HG03060 (cell line): ENCODE data around the gene CHL1.

Source experiments
- ATAC-seq: cut with Tn5 transposase; IDR thresholded peaks from one replicate; pipeline ENCODE4 v1.9.1; 2021; ENCODE audit warnings: low read depth, moderate number of reproducible peaks; ENCODE audit not compliant: unreplicated experiment

CHL1 gene

DNA sequence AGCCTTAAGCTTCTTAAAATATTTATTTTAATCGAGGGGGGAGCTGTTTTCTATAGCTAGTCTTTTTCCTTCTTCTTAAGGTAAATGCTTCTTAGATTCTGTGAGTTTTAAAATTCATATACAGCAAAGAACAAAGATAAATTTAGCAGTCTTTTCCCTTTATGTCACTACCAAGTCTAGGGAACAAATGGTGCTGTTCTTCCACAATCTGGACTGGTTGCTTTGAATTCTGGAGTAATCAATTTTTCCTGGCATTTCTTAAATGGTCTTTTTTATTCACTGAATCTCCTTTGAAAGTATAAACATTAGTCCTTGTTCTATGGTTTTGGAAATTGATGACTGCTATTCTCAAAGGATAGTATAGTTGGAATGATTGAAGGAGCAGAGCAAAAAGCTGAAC, 82.8 kb downstream of the CHL1 start:
- ATAC-seq, result no peak

DNA sequence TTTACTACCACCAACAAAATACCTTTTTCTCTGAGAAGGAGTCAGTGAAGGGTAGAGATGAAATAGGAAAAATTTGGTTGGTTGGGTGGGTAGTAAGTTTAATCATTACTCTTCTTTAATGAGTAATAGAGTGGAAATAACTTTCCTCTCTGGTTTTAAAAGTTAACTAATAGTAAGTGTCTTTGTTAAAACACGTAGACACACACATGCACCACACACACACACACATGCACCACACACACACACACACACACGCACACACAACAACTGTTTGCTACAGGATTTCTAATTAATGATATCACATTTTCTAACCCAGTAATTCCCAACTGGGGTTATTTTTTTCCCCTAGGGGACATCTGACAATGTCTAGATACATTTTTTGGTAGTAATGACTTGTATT, 84.1 kb downstream of the CHL1 start:
- ATAC-seq, result no peak

DNA sequence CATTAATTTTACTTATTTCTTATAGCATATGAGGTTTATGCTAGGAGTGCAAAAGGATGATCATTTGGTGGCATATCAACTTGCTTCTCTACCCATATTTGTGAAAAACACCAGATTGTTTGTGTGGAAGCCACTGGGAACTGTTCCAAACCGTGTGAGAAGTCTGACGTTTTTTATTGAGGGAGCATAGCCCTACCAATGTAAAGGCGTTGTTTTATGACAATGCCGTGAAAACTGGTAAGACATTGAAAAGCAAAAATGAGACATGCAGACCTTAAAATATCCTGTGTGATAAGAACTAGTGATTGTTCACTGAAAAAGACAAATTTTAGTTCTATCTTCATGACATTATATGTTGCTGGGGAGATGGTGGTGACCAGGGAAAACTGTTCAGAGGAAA, 87.8 kb downstream of the CHL1 start:
- ATAC-seq, result no peak

DNA sequence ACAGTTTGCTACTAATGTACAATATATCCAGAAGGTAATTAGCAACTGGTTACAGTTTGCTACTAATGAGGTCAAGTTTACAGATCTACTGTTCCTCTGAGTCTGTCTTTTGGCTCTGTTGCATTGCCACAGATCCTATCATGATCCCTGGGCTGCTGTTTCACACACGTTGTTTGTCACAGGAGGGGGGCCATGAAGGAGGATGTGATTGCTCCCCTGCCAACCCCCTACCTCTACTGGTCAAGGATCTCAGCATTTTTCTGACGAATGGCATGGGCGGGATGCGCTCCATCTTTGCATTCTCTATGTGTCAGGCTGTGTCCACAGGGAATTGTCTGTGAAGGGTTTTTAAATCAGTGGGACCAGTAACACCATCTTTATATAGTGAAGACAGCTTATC, 91.9 kb downstream of the CHL1 start:
- ATAC-seq, result no peak

DNA sequence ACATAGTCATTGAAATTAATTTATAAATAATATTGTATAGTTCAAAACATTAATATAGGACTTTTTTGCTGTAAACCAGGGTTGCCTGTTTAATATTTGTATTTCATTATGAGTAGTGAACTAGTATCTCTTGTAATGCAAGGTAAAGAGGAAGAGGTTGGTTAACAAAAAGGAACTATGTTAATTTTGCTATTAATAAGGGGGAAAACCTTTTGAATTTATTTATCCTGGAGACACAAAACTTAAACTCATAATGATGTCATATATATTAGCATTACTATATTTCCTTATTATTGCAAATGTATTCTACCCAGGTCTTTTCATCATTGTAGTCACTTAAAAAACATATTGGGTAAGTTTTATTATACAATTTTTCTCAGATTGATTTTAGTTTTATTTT, 94.5 kb downstream of the CHL1 start:
- ATAC-seq, result no peak

DNA sequence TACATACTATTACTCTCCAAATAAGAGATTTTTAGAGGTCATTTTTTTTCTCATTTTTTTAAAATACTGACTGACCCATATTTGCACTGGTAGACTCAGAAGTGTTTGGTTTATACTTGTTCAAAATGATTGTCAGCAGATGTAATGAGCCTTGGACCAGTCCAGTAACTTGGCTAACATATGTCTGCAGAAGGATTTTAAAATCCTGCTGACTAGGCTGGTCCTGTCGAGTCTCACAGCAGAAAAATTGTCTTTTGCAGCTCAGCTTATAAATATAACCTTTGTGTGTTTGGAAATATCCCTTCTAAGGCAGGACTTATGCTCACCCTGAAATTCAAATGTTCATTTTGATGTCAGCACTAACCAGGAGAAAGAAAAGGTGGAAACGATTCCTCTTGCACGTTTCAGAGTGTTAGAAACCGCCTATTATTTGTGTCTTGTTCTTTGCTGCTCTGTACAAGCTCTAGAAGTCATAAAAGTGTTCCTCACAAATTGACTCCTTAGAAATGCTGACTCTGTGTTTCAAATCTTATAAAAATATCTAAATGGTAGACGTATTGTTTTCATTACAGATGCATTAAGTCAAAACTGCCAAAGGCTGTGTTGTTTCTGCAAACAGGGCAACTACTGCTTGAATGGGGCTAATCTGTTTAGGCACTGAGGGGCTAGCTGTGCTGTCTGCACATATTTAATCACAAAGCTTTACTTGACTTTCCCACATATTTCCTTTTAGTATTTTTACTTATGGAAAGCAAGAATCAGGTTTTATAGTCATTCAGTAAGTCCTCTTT, 95.3 kb downstream of the CHL1 start:
- ATAC-seq, result no peak

DNA sequence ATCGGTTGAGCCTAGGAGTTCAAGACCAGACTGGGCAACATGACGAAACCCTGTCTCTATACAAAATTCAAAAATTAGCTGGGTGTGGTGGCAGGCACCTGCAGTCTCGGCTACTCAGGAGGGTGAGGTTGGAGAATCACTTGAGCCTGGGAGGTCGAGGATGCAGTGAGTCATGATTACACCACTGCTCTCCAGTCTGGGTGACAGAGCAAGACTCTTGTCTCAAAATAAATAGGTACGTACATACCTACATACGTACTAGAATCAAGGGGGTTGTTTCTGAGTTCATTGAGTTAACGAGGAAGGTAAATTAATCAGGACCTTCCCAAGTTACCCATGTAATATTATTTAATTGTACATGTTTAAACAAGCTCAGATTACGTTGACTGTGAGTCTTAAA, 97.5 kb downstream of the CHL1 start:
- ATAC-seq, result no peak

DNA sequence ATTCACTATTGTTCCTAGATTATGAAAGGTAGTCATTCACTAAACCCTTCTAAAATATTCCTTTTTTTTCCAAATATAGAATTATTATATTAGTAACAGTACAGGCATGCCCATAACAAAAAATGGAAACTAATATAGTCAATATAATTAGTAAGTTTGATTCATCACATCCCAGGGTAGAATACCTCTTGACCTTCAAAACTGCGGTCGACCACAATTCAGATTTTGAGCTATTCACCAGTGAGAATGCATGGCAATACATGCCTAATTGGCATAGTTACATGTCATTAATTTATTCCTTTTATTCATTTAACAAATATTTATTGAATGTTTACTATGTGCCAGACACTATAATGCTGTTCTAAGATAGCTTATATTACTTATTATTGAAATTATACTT, 98.0 kb downstream of the CHL1 start:
- ATAC-seq, result no peak

DNA sequence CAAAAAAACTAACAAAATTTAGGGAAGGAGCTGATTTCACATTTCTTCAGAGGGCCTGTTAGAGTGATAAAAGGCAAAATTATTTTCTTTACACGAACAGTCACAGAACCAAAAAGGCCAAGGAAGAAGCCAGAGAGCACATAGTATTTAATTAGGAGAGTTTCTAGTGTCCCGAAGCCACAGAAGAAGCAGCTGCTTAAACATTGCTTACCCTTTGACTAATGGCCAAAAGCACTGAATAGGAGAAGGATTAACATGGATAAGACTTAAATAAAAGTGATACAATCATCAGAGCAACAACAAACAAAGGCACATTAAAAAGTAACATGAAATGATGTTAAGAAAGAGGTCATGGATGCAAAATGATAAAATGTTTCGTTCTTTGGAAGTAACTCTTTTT, 98.6 kb downstream of the CHL1 start:
- ATAC-seq, result no peak

DNA sequence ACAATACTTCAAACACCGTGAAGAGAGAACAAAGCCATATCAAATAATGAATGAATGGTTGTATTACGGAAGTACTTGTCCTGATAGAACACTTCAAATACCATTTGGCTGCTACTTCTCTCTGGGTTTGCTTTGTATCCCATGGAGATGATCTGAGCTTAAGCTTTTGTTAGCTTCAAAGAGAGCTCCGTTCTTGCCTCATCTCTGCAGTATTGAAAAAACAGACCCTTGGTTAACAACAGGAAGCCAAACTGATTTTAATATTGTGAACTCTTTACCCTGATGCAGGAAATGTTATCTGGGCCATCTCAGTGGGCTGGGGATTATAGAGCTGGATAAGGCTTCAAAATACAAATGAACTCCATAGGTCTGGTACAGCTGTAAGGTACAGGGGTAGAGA, 101.0 kb downstream of the CHL1 start:
- ATAC-seq, result no peak

DNA sequence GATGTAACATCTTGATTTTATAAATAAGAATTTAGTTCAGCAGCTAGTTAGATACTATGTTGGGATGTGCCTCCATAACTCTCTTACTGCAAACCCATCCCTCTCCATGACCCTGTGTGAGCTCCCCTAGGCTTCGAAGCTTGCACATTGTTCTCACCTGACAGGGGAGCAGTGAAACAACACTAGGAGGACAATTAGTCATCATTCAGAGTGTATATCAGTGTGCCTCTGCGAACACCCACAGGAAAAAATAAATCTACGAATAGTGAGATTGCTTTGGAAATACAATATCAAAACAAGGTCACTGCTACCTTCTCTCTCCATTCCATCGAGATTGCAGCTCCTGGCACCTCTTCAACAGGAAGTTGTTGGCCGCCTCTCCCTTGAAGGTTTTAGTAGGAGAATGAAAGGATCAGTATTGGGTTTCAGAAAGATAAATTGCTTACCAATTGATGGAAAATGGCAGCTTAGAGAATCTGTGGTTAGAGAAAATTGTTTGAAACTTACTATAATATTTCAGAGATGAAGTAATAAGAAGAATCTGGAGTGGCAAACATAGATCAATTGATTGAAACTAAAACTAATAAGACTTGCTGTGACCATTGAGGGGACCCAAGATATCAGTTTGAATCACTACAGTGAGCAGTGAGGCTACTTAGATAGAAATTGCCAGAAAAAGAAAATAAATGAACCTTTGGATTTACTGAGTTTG, 103.2 kb downstream of the CHL1 start:
- no peak for ATAC-seq

DNA sequence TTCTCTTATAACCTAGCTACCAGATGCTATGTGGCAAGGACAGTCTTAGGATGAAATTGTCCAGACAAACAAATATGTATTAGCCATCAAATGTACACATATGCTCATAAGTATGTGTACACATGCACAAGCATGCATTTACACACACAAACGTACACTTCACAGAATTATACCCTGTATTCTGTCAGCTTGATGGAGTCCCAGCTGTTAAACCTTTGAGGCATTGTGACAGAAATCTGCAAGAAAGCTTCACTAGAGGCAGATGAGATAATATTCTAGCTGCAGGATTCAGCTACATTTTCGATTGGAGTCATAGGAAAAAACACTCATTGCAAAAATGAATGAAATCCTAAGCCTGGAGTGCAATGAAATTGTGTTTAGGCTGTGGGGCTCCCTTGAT, 110.6 kb downstream of the CHL1 start:
- no peak for ATAC-seq

DNA sequence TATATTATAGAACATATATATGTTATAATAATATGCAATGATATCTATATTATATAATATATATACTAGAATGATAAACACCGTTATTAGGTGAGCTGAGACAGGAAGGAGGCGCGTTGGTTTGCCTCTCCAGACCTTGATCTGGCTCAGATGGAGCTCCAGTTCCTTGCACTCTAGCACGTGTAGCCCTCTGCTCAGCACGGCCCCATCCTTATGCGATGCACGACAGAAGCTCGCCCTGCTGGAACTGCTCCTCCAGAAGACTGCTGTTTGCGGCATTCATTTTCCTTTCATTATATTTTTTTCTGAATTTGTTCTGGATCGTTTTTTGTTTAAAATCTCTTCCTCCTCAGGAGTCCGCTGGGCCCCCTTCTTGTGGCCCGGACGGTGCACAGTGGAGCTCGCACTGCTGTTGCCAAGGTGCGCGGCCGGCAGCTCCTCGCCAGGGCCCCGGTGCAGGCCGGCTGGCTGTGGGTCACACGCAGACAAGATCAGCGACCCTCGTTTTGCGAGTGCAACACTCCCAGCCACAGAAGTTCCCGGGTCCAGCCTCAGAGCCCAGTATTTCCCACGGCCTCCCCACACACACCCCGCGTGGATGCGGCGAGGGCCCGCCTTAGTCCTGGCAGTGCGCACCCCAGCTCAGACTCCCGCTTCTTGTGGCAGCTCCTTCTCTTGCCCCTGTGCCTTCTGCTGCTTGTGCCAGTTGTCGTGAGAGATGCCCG, 112.2 kb downstream of the CHL1 start:
- ATAC-seq, result no peak

DNA sequence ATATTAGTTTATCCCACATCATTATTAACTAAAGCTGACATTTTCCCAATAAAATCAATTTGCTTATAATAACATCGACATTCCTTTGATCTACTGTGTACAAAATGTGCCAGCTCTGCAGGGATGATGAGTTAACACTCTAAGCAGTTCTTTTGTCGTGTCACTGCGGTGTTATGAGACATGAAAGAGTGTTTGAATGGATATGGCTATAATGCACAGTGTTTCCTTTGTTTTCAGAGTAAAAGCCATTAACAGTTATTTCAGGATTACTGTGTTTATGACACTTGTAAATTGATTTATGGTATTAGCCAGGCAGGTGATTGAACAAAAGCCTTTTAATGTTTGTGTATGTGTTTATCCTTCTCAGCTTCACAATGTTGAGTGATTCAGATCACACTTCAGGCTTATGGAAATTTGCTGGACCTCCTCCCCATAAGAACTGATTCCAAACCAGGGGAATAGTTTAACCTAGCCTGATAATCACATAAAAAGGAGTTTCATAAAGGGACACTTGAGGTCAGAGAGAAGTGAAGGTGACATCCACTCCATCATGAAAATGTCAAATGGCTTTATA, 115.7 kb downstream of the CHL1 start:
- no peak for ATAC-seq

DNA sequence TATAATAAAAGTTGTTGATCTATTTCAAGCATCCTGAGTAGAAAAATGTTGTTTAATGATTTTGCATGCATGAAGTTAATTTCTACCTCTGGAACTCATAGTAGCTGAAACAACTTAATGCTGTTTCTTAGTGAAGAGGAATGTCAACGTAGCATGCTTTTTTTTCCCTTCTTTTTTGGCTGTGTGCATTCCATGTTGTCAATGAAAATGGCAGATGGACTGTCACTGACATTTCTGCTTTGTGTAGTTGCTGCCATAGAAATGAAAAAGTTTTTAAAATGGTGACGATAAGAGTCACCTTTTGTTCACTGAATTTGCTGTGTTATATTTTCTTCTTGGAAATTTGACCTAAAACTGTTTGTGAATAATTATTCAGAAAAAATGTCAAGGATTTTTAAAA, 116.3 kb downstream of the CHL1 start:
- no peak for ATAC-seq

DNA sequence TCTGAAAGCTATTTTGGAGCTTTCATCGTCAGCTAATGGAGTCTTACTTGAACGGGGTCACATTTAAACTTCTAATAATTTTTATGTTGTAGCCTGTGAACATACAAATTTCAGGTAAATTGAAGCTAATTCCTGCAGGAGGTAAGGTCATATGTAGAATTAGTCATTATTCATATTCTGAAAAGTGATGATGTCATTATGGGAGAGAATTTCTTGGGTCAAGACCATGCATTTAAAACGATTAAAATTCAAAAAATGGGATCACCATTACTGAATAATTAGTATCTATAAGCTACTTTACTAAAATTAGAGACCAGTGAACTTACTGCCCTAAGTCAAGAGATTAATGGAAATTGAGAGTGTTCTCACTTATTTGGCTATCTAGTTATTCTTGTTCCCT, 120.4 kb downstream of the CHL1 start:
- ATAC-seq, result no peak

DNA sequence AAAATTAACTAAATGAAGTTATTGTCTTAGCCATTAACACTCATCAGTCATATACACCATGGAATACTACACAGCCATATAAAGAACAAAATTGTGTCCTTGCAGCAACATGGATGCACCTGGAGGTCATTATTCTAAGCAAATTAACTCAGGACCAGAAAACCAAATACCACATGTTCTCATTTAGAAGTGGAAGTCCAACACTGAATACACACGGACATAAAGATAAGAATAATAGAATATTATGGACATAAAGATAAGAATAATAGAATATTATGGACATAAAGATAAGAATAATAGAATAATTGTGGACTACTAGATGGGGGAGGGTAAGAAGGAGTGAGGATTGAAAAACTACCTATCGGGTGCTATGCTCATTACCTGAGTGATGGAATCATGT, 122.3 kb downstream of the CHL1 start:
- no peak for ATAC-seq

DNA sequence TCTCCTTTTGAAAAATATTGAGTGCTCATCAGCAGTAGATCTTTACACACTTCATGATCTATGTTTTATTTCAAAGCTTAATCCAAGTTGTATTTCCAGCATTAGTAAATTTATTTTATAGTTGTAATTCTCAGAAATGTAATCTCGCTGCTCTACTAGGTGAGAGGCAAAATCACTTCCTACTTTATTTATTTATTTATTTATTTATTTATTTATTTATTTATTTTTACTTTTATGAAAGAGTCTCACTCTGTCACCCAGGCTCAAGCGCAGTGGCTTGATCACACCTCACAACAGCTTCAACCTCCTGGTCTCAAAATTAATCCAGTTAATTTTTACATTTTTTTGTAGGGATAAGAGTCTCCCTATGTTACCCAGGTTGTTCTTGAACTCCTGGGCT, 127.9 kb downstream of the CHL1 start:
- no peak for ATAC-seq

DNA sequence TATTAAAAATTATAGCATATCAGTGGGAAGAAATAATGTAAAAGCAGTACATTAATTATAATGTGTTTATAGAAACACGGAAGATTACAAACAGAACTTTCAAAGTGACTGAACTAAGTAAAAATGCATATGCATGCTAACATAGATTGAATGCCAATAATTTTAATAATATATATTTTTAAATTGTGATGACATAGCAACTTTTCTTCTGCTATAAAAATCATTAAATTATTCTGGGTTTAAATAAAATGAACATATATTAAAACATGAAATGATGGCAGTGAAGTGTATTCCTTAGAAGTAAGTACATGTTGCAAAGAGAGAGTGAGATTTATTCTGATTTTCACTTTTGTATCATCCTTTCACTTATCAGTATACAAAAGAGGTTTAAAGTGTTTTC, 128.9 kb downstream of the CHL1 start:
- no peak for ATAC-seq

DNA sequence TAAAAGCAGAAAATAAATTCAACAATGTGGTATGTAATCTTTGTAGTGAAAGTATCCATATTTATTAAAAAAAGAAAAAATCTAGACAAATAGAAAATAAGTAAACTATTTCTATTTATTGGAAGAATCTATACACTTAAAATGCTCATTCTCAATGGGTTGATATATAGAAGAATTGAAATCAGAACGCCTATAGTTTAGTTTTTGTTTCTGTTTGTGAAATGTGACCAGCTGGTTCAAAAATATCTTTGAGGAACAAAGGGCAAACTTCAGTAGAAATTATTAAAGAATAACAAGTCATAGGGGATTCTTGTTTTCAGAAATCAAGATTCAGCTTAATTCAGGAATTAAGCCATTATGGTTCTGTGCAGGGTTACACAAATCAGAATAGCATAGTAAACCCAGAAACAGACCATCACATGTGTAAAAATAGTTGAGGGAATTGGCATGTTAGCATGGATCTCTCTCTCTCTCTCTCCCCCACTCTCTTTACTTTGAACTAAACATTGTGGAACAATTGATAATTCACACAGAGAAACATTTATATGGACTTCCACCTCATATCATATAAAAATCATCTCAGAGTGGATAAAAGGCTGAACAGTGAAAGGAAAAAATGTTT, 134.0 kb downstream of the CHL1 start:
- no peak for ATAC-seq

DNA sequence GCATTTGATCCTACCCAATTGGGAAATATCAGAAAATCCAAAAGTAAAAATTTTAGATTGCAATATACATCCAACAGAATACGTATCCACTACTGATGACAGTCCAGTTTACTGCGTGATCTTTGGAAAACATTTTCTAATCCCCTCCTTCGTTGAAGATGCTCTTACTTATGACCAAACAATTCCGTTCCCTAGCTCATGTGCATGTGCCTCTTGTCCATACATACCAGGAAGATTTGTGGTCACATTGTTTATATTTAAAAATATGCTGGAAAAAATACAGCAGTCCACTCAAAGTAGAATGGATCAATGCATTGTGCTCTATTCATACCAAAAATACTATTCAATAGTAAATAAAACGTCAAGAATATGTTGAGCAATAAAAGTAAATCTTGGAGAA, 135.3 kb downstream of the CHL1 start:
- no peak for ATAC-seq
